ENCODE results near the gene MTHFD1. TPM values are rescaled to one million over a fixed set of nuclear protein-coding genes. Genes with fewer than 3 reads are reported as not detected.
A peak's percentile ranks its signal among the peaks of the same experiment; 100 is the strongest.

Gene MTHFD1
- total RNA-seq, 2 experiments from 2014 or later, result 231 to 238 TPM

- H3K27ac Mint-ChIP-seq, result peak overlapping the region; percentile 47
- peaks cover 42% of the 10 kb centered on the region for H3K36me3 Mint-ChIP-seq (ENCODE audit: low read depth)
- H3K27me3 Mint-ChIP-seq (ENCODE audit: low read depth), result no peaks in the 10 kb centered on the region
- ATAC-seq, result no peak
- ChIA-PET POLR2A (interaction anchor here (1.1 to 1.9 kb wide), 2 partner anchors 14 to 121 kb away, joined by 3 to 7 read pairs; partner anchors contain the start of gene MTHFD1), CTCF (interaction anchor here (0.7 to 1.4 kb wide), 3 partner anchors 32 to 164 kb away, joined by 3 to 5 read pairs (median 3); no protein-coding TSS in a partner anchor)
- H3K4me1 Mint-ChIP-seq (ENCODE audit: low read depth), result peaks cover 57% of the 10 kb centered on the region
- no peak for DNase-seq
- no peaks in the 10 kb centered on the region for H3K9me3 Mint-ChIP-seq (ENCODE audit: insufficient read depth)
- peak overlapping the region; percentile 85 for H3K4me3 Mint-ChIP-seq
Measured at GRCh38 chr14:64508215-64508776, 120.1 kb downstream of the MTHFD1 start.

DNA sequence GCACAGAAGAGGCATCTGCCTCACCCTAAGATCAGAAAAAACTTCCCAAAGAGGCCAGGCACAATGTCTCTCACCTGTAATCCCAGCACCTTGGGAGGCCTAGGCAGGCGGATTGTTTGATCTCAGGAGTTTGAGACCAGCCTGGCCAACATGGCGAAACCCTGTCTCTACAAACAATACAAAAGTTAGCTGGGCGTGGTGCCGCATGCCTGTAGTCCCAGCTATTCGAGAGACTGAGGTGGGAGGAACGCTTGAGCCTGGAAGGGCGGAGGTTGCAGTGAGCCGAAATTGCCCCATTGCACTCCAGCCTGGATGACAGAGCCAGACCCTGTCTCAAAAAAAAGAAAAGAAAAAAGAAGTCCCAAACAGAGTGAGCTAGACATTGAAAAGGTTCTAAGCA lies 120.9 kb downstream of the MTHFD1 start:
- ChIA-PET CTCF (interaction anchor here (0.5 to 4.1 kb wide), 10 partner anchors 13 to 383 kb away, joined by 3 to 43 read pairs (median 4); no protein-coding TSS in a partner anchor), POLR2A (interaction anchor here (1.1 to 1.9 kb wide), 2 partner anchors 13 to 122 kb away, joined by 3 to 7 read pairs; partner anchors contain the start of gene MTHFD1)
- Mint-ChIP-seq H3K4me1 (ENCODE audit: low read depth) (peaks cover 59% of the 10 kb centered on the region), H3K27me3 (ENCODE audit: low read depth) (no peaks in the 10 kb centered on the region), H3K4me3 (no peak overlapping the region), H3K9me3 (ENCODE audit: insufficient read depth) (no peaks in the 10 kb centered on the region), H3K36me3 (ENCODE audit: low read depth) (peaks cover 44% of the 10 kb centered on the region), H3K27ac (peak overlapping the region; percentile 37)
- no peak for ATAC-seq
- no peak for DNase-seq

Other genes with a start within 250 kb of the MTHFD1 start
- gene ESR2, start 94.0 kb upstream of the MTHFD1 start, total RNA-seq, result under 1 TPM in 1 of 2 experiments, not detected in 1; 0.16 TPM
- 1 to 10 TPM; 1.9 to 2.1 TPM for gene AKAP5, start 77.1 kb downstream of the MTHFD1 start, total RNA-seq
- 10 to 100 TPM; 26.2 to 28.2 TPM for gene ZBTB25, start 115.5 kb downstream of the MTHFD1 start, total RNA-seq
- gene ZBTB1, start 116.4 kb downstream of the MTHFD1 start, total RNA-seq, result 10 to 100 TPM; 58.3 to 61.7 TPM
- 1 to 10 TPM; 1.7 to 2.2 TPM for gene HSPA2, start 152.4 kb downstream of the MTHFD1 start, total RNA-seq
- under 1 TPM; 0.21 to 0.47 TPM for gene PPP1R36, start 161.6 kb downstream of the MTHFD1 start, total RNA-seq